ENCODE measurements around the gene KIF13A.
A peak's percentile ranks its signal among the peaks of the same experiment; 100 is the strongest.
"Not testable (repeated sequence)": the region's sequence is repeated elsewhere in the genome, so short reads cannot be mapped to it uniquely, and the experiment has no call there.

Gene KIF13A

DNA sequence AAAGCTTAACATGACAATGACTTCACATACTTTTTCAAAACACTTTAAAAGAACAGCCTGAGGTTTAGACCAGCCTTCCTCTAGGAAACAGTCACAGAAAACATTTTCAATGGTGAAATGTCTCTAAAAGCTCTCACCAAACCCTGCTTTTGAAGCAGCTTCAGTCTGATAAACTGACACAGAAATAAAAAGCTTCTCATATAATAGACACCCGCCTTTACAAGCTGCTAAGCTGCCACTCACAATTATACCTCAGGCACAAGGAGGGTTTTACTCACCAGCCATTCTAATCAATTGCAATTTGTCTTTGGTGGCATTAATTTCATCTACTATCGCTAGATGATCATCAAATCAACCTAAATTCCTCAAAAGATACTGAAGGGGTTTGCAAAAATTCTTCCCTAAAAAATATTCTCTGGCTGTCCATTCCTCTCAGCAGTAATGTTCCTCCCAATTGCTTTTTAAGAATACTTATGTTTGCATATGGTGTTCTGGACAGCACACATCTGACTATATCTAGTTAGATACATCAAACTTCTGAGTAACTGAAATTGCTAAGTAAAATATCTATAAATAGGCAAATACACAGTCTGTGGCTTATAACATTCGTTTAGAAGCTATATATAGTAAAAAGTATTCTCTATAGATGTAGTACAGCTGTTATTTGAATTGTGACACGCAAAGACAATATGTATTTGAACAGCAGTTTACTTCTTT is 29.4 kb downstream of the KIF13A start:
- Histone ChIP-seq H4K20me1 (no peaks in the 10 kb centered on the region), H3K4me1 (peaks cover 41% of the 10 kb centered on the region), H3K9ac (peak overlapping the region; percentile 44; the same call in 1 of the 2 replicates), H3K27ac (peak overlapping the region; percentile 1; the same call in 1 of the 2 replicates), H3K27me3 (no peaks in the 10 kb centered on the region), H3K4me3 (no peak overlapping the region), H3K36me3 (no peaks in the 10 kb centered on the region), H3K9me3 (0 out of 2 replicates have a peak, but pooled peaks cover 4% of the 10 kb centered on the region), H3K4me2 (peak overlapping the region; percentile 49)
- no peak for TF ChIP-seq Cebpa-rat (IDR thresholded peaks at IDR 0.05)

DNA sequence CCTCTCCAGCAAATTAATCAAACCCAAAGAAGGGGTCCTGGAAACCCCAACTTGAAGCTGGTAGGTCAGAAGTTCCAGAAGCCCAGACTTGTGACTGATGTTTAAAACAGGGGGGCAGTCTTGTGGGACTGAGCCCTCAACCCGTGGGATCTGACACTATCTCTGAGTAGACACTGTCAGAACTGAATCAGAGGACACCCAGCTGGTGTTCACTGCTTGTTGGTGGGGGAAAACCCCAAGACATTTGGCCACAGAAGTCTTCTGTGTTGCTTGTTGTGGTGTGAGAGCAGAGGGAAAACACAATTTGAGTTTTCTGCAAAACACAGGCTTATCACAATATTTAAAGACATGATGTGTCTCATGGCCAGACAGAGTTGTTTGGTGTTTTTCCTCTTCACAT is 29.9 kb downstream of the KIF13A start:
- peaks cover 38% of the 10 kb centered on the region for H3K4me1 ChIP-seq
- no peaks in the 10 kb centered on the region for H4K20me1 ChIP-seq
- peak overlapping the region; percentile 44 for H3K9ac ChIP-seq
- no peak overlapping the region for H3K4me3 ChIP-seq
- H3K27me3 ChIP-seq, result no peaks in the 10 kb centered on the region
- H3K4me2 ChIP-seq, result peak overlapping the region; percentile 49
- no peak for TF ChIP-seq Cebpa-rat (IDR thresholded peaks at IDR 0.05)
- no peaks in the 10 kb centered on the region for H3K36me3 ChIP-seq
- peak overlapping the region; percentile 1; the same call in 1 of the 2 replicates for H3K27ac ChIP-seq
- 0 out of 2 replicates have a peak, but pooled peaks cover 4% of the 10 kb centered on the region for H3K9me3 ChIP-seq

DNA sequence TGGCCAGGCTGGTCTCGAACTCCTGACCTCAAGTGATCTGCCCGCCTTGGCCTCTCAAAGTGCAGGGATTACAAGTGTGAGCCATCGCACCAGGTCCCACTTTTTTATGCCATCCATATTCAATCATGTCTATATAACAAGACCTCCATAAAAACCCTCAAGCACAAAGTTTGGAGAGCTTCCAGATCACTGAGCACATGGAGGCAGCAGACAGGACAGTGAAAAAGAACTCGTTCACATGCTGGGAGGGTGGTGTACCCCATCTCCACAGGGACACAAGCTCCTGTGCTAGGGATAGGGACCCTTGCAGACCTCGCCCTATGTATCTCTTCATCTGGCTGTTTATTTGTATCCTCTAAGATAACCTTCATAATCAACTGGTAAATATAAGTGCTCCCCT is 30.3 kb downstream of the KIF13A start:
- no peaks in the 10 kb centered on the region for H3K36me3 ChIP-seq
- H4K20me1 ChIP-seq, result no peaks in the 10 kb centered on the region
- no peak overlapping the region for H3K4me3 ChIP-seq
- H3K4me2 ChIP-seq, result peak overlapping the region; percentile 49
- H3K9me3 ChIP-seq, result 0 out of 2 replicates have a peak, but pooled peaks cover 4% of the 10 kb centered on the region
- no peaks in the 10 kb centered on the region for H3K27me3 ChIP-seq
- no peak overlapping the region for H3K27ac ChIP-seq
- TF ChIP-seq Cebpa-rat (IDR thresholded peaks at IDR 0.05), result no peak
- peaks cover 34% of the 10 kb centered on the region for H3K4me1 ChIP-seq
- H3K9ac ChIP-seq, result peak overlapping the region; percentile 44

DNA sequence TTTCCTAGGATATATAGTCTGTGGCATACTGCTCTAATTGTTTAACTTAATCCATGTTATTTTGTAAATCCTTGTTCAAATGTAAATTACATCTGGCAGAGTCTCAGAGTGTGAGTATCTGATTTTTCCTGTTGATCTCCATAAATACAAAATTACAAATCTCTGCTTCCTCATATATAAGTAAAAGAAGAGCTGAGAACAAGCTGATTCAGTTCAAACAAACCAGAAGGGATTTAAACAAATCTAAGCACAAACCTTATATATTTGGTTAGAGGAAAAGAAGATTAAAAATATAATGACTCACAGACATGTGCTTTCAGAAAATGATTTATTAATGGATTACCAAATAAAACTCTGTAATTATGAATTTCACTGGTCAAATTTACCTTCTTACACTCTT is 37.3 kb downstream of the KIF13A start:
- Histone ChIP-seq H3K9me3 (peaks cover 5% of the 10 kb centered on the region; the same call in 1 of the 2 replicates), H4K20me1 (no peaks in the 10 kb centered on the region), H3K4me1 (no peaks in the 10 kb centered on the region), H3K36me3 (no peaks in the 10 kb centered on the region), H3K4me2 (no peak overlapping the region), H3K4me3 (no peak overlapping the region), H3K9ac (no peak overlapping the region), H3K27me3 (no peaks in the 10 kb centered on the region), H3K27ac (no peak overlapping the region)
- TF ChIP-seq Cebpa-rat (IDR thresholded peaks at IDR 0.05), result no peak

DNA sequence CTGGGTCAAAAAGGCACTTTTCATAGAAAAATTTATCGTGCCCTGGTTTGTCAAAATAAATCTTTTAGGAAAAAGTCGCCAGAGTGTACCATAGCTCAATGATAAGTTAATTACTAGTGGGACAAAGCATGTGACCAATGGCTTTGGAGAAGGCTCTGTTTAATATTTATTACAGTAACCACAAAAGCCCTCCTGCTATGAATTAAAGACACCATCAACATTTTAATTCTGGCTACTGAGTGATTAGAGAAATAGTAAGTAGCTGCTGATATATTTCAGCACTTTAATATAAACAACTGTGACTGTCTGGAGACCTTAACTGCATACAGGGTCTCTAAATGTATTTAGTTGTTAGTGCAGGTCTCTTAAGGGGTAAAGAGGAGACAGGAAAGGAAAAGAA is 38.3 kb downstream of the KIF13A start:
- Histone ChIP-seq H4K20me1 (no peaks in the 10 kb centered on the region), H3K4me3 (no peak overlapping the region), H3K27me3 (no peaks in the 10 kb centered on the region), H3K9me3 (peaks cover 5% of the 10 kb centered on the region; the same call in 1 of the 2 replicates), H3K27ac (no peak overlapping the region), H3K4me1 (no peaks in the 10 kb centered on the region), H3K4me2 (no peak overlapping the region), H3K9ac (no peak overlapping the region), H3K36me3 (no peaks in the 10 kb centered on the region)
- no peak for TF ChIP-seq Cebpa-rat (IDR thresholded peaks at IDR 0.05)

DNA sequence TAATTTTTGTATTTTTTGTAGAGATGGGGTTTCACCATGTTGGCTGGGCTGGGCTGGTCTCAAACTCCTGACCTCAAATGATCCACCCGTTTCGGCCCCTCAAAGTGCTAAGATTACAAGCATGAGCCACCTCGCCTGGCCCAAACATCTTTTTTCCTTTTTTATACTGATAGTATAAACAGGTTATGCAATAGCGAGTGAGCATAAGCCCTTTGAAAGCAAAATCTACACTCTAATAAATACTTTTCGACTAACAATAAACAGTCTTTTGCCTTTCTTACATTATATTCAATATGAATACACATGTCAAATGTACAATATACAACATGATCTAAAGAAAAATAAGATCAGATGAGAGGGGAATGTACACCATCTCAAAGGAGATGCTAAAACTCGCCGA is 38.7 kb downstream of the KIF13A start:
- H4K20me1 ChIP-seq, result no peaks in the 10 kb centered on the region
- no peaks in the 10 kb centered on the region for H3K4me1 ChIP-seq
- no peaks in the 10 kb centered on the region for H3K27me3 ChIP-seq
- no peak overlapping the region for H3K27ac ChIP-seq
- H3K9me3 ChIP-seq, result peaks cover 5% of the 10 kb centered on the region; the same call in 1 of the 2 replicates
- TF ChIP-seq Cebpa-rat (IDR thresholded peaks at IDR 0.05), result no peak
- no peak overlapping the region for H3K4me2 ChIP-seq
- no peak overlapping the region for H3K9ac ChIP-seq
- H3K4me3 ChIP-seq, result no peak overlapping the region
- no peaks in the 10 kb centered on the region for H3K36me3 ChIP-seq

DNA sequence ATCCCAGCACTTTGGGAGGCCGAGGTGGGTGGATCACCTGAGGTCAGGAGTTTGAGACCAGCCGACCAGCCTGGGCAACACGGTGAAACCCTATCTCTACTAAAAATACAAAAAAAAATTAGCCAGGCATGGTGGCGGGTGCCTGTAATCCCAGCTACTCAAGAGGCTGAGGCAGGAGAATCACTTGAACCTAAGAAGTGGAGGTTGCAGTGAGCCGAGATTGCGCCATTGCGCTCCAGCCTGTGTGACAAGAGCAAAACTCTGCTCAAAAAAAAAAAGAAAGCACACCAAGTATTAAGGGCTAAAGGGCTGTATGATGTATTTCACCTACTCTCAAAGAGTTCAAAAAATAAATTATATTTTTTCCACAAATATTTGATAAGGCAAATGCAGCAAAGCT is 39.9 kb downstream of the KIF13A start:
- not testable (repeated sequence) for H3K36me3 ChIP-seq, H3K27ac ChIP-seq, H3K9ac ChIP-seq, H3K4me2 ChIP-seq, H3K9me3 ChIP-seq, H4K20me1 ChIP-seq, H3K4me1 ChIP-seq, H3K27me3 ChIP-seq, H3K4me3 ChIP-seq

DNA sequence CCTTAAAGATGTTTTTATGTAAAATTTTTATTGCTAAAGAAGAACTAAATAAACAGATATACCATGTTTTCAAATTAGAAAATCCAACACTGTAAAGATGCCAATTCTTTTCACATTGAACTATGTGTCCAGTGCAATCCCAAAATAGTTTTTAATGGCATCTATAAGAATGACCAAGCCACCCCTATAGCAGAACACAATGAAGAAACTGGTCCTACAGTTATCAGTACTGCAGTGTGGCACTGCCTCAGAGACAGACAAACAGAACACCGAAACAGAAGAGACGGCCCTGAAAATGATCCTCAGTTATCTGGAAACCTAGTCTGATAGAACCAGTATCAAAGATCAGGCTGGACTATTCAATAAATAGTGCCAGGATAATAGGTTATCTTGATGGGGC is 41.9 kb downstream of the KIF13A start:
- no peak overlapping the region for H3K27ac ChIP-seq
- no peak overlapping the region for H3K4me3 ChIP-seq
- no peaks in the 10 kb centered on the region for H4K20me1 ChIP-seq
- no peak overlapping the region for H3K9ac ChIP-seq
- H3K4me2 ChIP-seq, result no peak overlapping the region
- H3K9me3 ChIP-seq, result no peaks in the 10 kb centered on the region
- no peaks in the 10 kb centered on the region for H3K36me3 ChIP-seq
- no peaks in the 10 kb centered on the region for H3K27me3 ChIP-seq
- no peaks in the 10 kb centered on the region for H3K4me1 ChIP-seq
- no peak for TF ChIP-seq Cebpa-rat (IDR thresholded peaks at IDR 0.05)

DNA sequence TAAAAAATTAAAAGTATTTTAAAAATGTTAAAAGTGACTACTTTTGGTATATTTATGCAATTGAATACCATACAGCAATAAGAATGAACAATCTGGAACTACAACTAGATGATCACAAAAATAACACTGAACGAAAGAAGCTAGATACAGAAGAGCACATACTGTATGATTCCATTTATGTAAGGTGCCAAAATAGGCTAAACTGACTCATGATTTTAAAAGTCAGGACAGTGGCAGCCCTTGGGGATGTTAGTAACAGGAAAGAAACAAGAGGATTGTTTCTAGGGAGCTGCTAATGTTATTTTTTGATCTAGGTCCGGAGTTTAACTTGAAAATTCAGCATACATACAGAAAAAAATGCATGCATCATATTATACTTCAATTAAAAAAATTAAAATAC is 42.3 kb downstream of the KIF13A start:
- H3K27ac ChIP-seq, result no peak overlapping the region
- no peak for TF ChIP-seq Cebpa-rat (IDR thresholded peaks at IDR 0.05)

DNA sequence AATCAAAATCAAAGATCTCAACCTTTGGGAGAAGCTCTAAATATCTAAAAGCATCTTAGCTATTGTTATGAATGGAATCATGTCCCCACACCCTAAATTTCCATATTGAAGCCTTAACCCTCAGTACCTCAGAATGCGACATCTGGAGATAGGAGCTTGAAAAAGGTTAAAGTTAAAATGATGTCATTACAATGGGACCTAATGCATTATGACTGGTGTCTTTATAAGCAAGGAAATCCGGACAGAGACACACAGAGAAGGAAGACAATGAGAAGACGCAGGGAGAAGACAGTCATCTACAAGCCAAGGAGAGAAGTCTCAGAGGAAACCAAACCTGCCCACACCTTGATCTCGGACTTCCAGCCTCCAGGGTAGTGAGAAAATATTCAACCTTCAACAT is 46.1 kb downstream of the KIF13A start:
- no peak overlapping the region for H3K4me2 ChIP-seq
- peaks cover under 1% of the 10 kb centered on the region; the same call in 1 of the 2 replicates for H3K4me1 ChIP-seq
- no peak overlapping the region for H3K27ac ChIP-seq
- H3K4me3 ChIP-seq, result no peak overlapping the region
- H3K9me3 ChIP-seq, result no peaks in the 10 kb centered on the region
- no peaks in the 10 kb centered on the region for H3K36me3 ChIP-seq
- no peak for TF ChIP-seq Cebpa-rat (IDR thresholded peaks at IDR 0.05)
- no peaks in the 10 kb centered on the region for H4K20me1 ChIP-seq
- H3K27me3 ChIP-seq, result no peaks in the 10 kb centered on the region
- H3K9ac ChIP-seq, result no peak overlapping the region

More for the DNA sequence above, 42.3 kb downstream of the KIF13A start:
- H3K4me3 ChIP-seq, result no peak overlapping the region
- no peaks in the 10 kb centered on the region for H3K36me3 ChIP-seq
- no peak overlapping the region for H3K4me2 ChIP-seq
- no peaks in the 10 kb centered on the region for H3K27me3 ChIP-seq
- H3K9ac ChIP-seq, result no peak overlapping the region
- H3K4me1 ChIP-seq, result no peaks in the 10 kb centered on the region
- H3K9me3 ChIP-seq, result no peaks in the 10 kb centered on the region
- no peaks in the 10 kb centered on the region for H4K20me1 ChIP-seq

Measured in BLaER1 (cell line).